Common myeloid progenitor, CD34-positive (primary cell): ENCODE measurements around the gene SPESP1.
"Not testable (repeated sequence)": the region's sequence is repeated elsewhere in the genome, so short reads cannot be mapped to it uniquely, and the experiment has no call there.

Experiments used
- CTCF ChIA-PET: fragments of 350-600 bp; sonication (Branson Sonifier 250); formaldehyde crosslinking; loops from one replicate; lab custom pipeline; 2021; ENCODE audit warnings: antibody characterized with exemption; lab: Charles Lee
- POLR2A ChIA-PET: fragments of 350-600 bp; sonication (Branson Sonifier 250); formaldehyde crosslinking; loops from one replicate; lab custom pipeline; 2021; ENCODE audit warnings: antibody characterized with exemption; lab: Charles Lee
- DNase-seq, 3 donors: peaks; one replicate each; pipeline versions ENCODE4 v3.0.0 to v3.0.0-alpha.2; 2013
- H3K27ac ChIP-seq, 2 experiments: 1 replicate in 1 of 2; 2 replicates in 1 of 2; pipeline ENCODE4 v1.7.0; 2013; ENCODE audit warnings: inconsistent platforms in 2 of 2, low read length in 2 of 2, mild to moderate bottlenecking in 2 of 2, low read depth in 1 of 2, moderate library complexity in 1 of 2; ENCODE audit not compliant: severe bottlenecking in 2 of 2, insufficient read depth in 1 of 2, poor library complexity in 1 of 2
- H3K27me3 ChIP-seq, 5 experiments: replicated peaks in 2 of 5; 1 replicate in 3 of 5; 2 replicates in 2 of 5; pipeline versions ENCODE4 v1.6.1 to v1.7.0; 2013; ENCODE audit warnings: low read length in 4 of 5, mild to moderate bottlenecking in 2 of 5, moderate library complexity in 2 of 5, inconsistent platforms in 1 of 5; ENCODE audit not compliant: insufficient read depth in 5 of 5, control insufficient read depth in 4 of 5
- H3K36me3 ChIP-seq, 4 experiments: 1 replicate in 2 of 4; 2 replicates in 2 of 4; pipeline versions ENCODE4 v1.6.1 to v1.7.0; 2013; ENCODE audit warnings: low read length in 3 of 4, control low read depth in 1 of 4, mild to moderate bottlenecking in 1 of 4; ENCODE audit not compliant: control insufficient read depth in 4 of 4, insufficient read depth in 4 of 4
- H3K4me1 ChIP-seq, 4 experiments: 1 replicate in 3 of 4; 2 replicates in 1 of 4; pipeline versions ENCODE4 v1.6.1 to v1.7.1; 2013; ENCODE audit warnings: low read length in 3 of 4, mild to moderate bottlenecking in 3 of 4, control low read depth in 1 of 4, inconsistent platforms in 1 of 4, moderate library complexity in 1 of 4; ENCODE audit not compliant: control insufficient read depth in 4 of 4, insufficient read depth in 4 of 4; ENCODE audit errors: control extremely low read depth in 1 of 4
- H3K4me3 ChIP-seq, 7 experiments: 1 replicate in 4 of 7; 2 replicates in 3 of 7; pipeline versions ENCODE4 v1.5.1 to v1.7.0; 2013; ENCODE audit warnings: mild to moderate bottlenecking in 7 of 7, low read length in 6 of 7, moderate library complexity in 6 of 7, inconsistent platforms in 2 of 7, low read depth in 2 of 7, control low read depth in 1 of 7; ENCODE audit not compliant: insufficient read depth in 4 of 7, control insufficient read depth in 1 of 7; ENCODE audit errors: extremely low read depth in 1 of 7
- H3K9me3 ChIP-seq, 5 experiments: 1 replicate in 4 of 5; 2 replicates in 1 of 5; pipeline versions ENCODE4 v1.6.1 to v1.7.1; 2013; ENCODE audit warnings: low read length in 4 of 5, mild to moderate bottlenecking in 2 of 5, inconsistent platforms in 1 of 5, low read depth in 1 of 5, moderate library complexity in 1 of 5; ENCODE audit not compliant: control insufficient read depth in 4 of 5, insufficient read depth in 2 of 5; ENCODE audit errors: control extremely low read depth in 1 of 5
- WGBS: methylation state at CpG from one replicate; pipeline ENCODE4 v1.1.5; 2013; ENCODE audit not compliant: insufficient coverage; 5-methylcytosine and 5-hydroxymethylcytosine counted together

The SPESP1 gene

DNA sequence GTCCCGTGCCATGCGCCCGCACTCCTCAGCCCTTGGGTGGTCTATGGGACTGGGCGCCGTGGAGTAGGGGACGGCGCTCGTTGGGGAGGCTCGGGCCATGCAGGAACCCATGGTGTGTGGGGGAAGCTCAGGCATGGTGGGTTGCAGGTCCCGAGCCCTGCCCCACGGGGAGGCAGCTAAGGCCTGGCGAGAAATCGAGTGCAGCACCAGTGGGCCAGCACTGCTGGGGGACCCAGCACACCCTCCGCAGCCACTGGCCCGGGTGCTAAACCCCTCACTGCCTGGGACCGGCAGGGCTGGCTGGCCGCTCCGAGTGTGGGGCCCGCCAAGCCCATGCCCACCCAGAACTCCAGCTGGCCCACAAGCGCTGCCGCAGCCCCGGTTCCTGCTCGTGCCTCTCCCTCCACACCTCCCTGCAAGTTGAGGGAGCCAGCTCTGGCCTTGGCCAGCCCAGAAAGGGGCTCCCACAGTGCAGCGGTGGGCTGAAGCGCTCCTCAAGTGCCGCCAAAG is 45.4 kb downstream of the SPESP1 start:
- H3K27ac ChIP-seq, H3K4me3 ChIP-seq, POLR2A ChIA-PET, H3K9me3 ChIP-seq, H3K27me3 ChIP-seq, CTCF ChIA-PET, DNase-seq, H3K36me3 ChIP-seq: not testable (repeated sequence)
- 96% methylated on average over 14 of the region's 26 CpGs for WGBS
- H3K4me1 ChIP-seq: peaks cover 0 to 12% (median 8%) of the 10 kb centered on the region in 4 experiments

DNA sequence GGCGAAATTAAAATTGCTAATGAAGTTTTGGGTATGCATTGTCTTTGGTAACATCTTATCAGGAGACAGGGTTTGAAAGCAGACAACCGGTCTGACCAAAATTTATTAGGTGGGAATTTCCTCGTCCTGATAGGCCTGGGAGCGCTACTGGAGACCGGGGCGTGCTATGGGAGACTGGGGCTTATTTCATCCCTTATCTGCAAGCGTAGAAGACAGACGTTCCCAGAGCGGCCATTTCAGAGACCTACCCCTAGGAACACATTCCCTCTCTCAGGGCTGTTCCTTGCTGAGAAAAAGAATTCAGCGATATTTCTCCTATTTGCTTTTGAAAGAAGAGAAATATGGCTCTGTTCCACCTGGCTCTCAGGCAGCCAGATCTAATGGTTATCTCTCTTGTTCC is 47.1 kb downstream of the SPESP1 start:
- H3K4me3 ChIP-seq, H3K9me3 ChIP-seq, H3K27ac ChIP-seq, H3K36me3 ChIP-seq, DNase-seq, CTCF ChIA-PET, POLR2A ChIA-PET, H3K27me3 ChIP-seq, H3K4me1 ChIP-seq: not testable (repeated sequence)
- 99% methylated on average over 10 of the region's 10 CpGs for WGBS

DNA sequence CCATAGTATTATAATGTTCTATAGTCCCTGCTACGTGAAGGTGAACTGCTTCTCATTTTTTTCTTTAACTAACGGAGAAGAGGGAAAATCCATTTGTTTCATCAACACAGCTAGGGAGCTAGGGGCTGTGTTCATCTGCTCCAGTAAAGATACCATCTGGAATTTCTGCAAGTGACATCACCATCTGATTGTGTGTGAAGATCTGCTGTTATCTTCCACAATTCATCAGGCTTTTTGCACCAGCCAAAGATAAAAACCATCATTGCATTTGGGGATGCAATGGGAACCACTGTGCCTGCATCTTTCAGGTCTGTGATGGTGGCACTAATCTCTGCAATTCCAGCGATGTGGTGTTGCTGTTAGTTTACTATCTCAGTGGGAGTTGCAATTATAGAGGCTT is 48.7 kb downstream of the SPESP1 start:
- Histone ChIP-seq H3K27ac (no peak overlapping the region), H3K4me3 (no peak overlapping the region), H3K9me3 (peaks cover 0 to 8% (median 4%) of the 10 kb centered on the region in 5 experiments), H3K36me3 (no peaks in the 10 kb centered on the region), H3K27me3 (no peaks in the 10 kb centered on the region), H3K4me1 (no peaks in the 10 kb centered on the region)
- WGBS: 80% methylated on average over 1 of the region's 3 CpGs
- ChIA-PET POLR2A (no interaction called here), CTCF (no interaction called here)
- DNase-seq: no peak

DNA sequence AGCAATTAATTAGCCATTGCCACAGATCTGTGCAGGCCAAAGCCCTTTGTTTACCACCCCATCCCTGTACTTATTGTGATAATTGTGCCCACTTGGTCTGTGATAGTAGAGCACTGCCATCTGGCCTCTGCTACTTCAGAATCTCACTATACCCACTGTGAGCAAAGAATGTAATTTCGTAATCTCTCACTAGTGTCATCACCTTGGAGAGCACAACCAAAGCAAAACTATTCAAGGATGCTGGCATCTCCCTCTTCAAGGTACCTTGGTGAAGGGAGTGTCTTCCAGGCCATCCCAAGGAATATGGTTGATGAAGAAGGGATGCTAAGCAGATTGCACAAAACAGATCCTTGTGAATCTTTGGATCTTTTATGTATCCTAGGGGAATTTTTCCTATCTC is 49.5 kb downstream of the SPESP1 start:
- H3K36me3 ChIP-seq: no peaks in the 10 kb centered on the region
- H3K4me1 ChIP-seq: no peaks in the 10 kb centered on the region
- H3K9me3 ChIP-seq: peaks cover 0 to 8% (median 4%) of the 10 kb centered on the region in 5 experiments
- no peaks in the 10 kb centered on the region for H3K27me3 ChIP-seq
- ChIA-PET CTCF (no interaction called here), POLR2A (no interaction called here)
- no peak for DNase-seq
- WGBS: no CpG with 5 or more reads among the region's 1 CpG
- H3K4me3 ChIP-seq: no peak overlapping the region
- no peak overlapping the region for H3K27ac ChIP-seq

DNA sequence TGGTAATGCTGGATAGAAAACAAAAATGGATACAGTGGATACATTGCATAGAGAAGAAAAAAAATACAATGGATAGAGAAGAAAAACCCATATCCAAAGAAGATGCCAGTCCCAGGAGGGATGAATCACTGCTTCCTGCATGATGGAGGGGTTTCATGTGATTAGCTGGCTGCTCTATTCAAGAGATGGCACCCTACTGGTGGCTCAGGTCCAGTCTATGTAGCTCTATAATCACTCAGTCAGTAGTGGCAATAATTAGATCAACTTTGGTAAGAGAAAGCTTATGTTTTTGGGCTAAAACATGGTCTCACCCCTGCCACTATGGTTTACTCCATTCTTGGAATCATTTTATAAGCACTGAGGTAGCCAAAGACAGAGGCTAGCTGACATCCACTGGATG is 50.5 kb downstream of the SPESP1 start:
- Histone ChIP-seq H3K27me3 (no peaks in the 10 kb centered on the region), H3K27ac (no peak overlapping the region), H3K4me1 (no peaks in the 10 kb centered on the region), H3K9me3 (peaks cover 0 to 8% (median 4%) of the 10 kb centered on the region in 5 experiments), H3K4me3 (no peak overlapping the region), H3K36me3 (no peaks in the 10 kb centered on the region)
- ChIA-PET POLR2A (no interaction called here), CTCF (no interaction called here)
- DNase-seq: no peak

DNA sequence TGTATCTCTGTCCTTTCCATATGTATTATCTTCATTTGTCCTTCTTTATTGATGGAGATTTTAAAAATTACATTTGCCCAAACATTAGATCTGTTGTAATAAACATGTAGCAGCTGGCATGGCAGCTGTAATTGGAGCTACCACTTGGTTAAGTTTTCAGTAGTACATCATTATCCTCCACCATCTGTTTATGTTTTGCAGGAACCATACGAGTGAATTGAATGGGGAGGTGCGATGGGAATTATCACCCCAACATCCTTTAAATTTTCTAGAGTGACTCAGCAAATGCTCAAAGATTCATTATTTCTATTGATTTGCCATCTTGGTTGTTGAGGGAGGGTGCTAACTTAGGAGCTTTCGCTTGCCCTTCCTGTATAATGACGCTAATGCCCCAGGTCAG is 51.6 kb downstream of the SPESP1 start:
- Histone ChIP-seq H3K9me3 (peaks cover 0 to 5% (median 0%) of the 10 kb centered on the region in 5 experiments), H3K27ac (no peak overlapping the region), H3K27me3 (no peaks in the 10 kb centered on the region), H3K36me3 (no peaks in the 10 kb centered on the region), H3K4me3 (no peak overlapping the region), H3K4me1 (no peaks in the 10 kb centered on the region)
- no peak for DNase-seq
- ChIA-PET CTCF (no interaction called here), POLR2A (no interaction called here)
- 90% methylated on average over 2 of the region's 4 CpGs for WGBS

DNA sequence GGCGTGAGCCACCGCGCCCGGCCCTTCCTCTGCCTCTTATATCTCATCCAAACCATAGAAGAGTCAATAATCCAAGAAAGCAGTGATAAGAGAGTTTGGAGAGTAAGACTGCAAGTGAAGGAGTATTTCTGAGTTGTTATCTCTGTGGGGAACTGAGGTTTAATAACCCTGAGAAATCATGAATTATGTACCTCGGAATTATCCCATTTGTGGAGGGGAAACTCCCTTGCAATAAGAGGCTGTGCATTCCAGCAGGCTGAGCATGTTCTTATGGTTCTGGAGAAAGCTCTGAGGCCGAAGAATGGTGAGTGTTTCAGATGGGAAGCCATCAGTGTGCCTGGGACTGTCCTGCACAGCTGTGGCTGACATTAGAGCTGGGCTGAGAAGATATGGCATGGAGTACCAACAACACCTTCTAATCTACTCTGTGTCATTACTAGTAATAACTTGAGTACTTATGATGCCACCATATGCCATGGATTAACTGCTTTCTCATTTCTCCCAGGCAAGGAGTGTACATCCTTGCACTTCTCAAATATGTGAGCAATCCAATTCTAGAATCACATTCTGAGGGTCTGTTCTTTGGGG is 52.7 kb downstream of the SPESP1 start:
- WGBS: 94% methylated on average over 2 of the region's 6 CpGs
- Histone ChIP-seq H3K9me3 (peaks cover 0 to 5% (median 0%) of the 10 kb centered on the region in 5 experiments), H3K36me3 (no peaks in the 10 kb centered on the region), H3K27me3 (no peaks in the 10 kb centered on the region), H3K27ac (no peak overlapping the region), H3K4me3 (no peak overlapping the region), H3K4me1 (no peaks in the 10 kb centered on the region)
- CTCF ChIA-PET: no interaction called here
- DNase-seq: no peak
- POLR2A ChIA-PET: no interaction called here
